ENCODE data around the gene BCL7C. TPM values are rescaled to one million over a fixed set of nuclear protein-coding genes. Genes with fewer than 3 reads are reported as not detected.

BCL7C gene
- total RNA-seq, 1 experiment from 2014 or later, result 44.9 TPM

- ChIA-PET RAD21 (ENCODE audit: low non-redundant PET in 1 of 2, low total read pairs in 2 of 2, uncharacterized antibody in 2 of 2, unreplicated experiment in 2 of 2) (no interaction called here), CTCF (no interaction called here), POLR2A (no interaction called here)
- peaks cover 0 to 14% of the 10 kb centered on the region in 2 experiments; a peak in 1 of 4 replicates for H3K4me1 ChIP-seq (ENCODE audit: control insufficient read depth in 1 of 2, insufficient read depth in 2 of 2, low read length in 2 of 2)
- no peak overlapping the region for H3K9ac ChIP-seq (ENCODE audit: low read length)
- DNase-seq (ENCODE audit: low read depth, low spot score), result no peak
- H3K27ac ChIP-seq (ENCODE audit: low read depth, low read length), result no peak overlapping the region
- no peaks in the 10 kb centered on the region for H3K27me3 ChIP-seq (ENCODE audit: insufficient read depth, low read length)
- no peaks in the 10 kb centered on the region for H3K36me3 ChIP-seq (ENCODE audit: control insufficient read depth in 1 of 2, insufficient read depth in 2 of 2, low read length in 2 of 2)
- ATAC-seq, result no peak
- H3K4me2 ChIP-seq (ENCODE audit: low read length), result no peak overlapping the region
- H4K20me1 ChIP-seq (ENCODE audit: insufficient read depth), result no peaks in the 10 kb centered on the region
- no peaks in the 10 kb centered on the region for H3K9me3 ChIP-seq (ENCODE audit: control insufficient read depth in 1 of 2, insufficient read depth in 1 of 2, low read depth in 1 of 2, low read length in 2 of 2)
- H3K4me3 ChIP-seq (replicated peaks in 1 of 2; ENCODE audit: low read depth in 1 of 2, low read length in 2 of 2), result no peak overlapping the region
- no TSS peak for BruUV-seq (replicated peaks)
- TF ChIP-seq ATF3 (IDR thresholded peaks at IDR 0.05) (no peak), CBX3 (IDR thresholded peaks at IDR 0.05; ENCODE audit: low read depth) (no peak), CEBPB (IDR thresholded peaks at IDR 0.05; ENCODE audit: low read depth) (no peak), ELF1 (IDR thresholded peaks at IDR 0.05; ENCODE audit: borderline replicate concordance, low read depth) (no peak)
- TF ChIP-seq, protein P1, sequence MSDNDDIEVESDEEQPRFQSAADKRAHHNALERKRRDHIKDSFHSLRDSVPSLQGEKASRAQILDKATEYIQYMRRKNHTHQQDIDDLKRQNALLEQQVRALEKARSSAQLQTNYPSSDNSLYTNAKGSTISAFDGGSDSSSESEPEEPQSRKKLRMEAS (IDR thresholded peaks at IDR 0.05), result no peak
- no peaks in the 10 kb centered on the region for H3K9me2 ChIP-seq (ENCODE audit: insufficient read depth)
- no peaks in the 10 kb centered on the region for H3K79me2 ChIP-seq (ENCODE audit: insufficient read depth, low read length)
- H2AFZ ChIP-seq (ENCODE audit: low read depth, low read length, poor library complexity, severe bottlenecking), result no peak overlapping the region
- intact Hi-C loops (cut with micrococcal nuclease), result loop anchor here (5.0 kb wide), 1 partner anchor 59 kb away; no protein-coding TSS in a partner anchor
These were observed 50.9 kb downstream of the BCL7C start for GRCh38 chr16:30842971-30843370.

DNA sequence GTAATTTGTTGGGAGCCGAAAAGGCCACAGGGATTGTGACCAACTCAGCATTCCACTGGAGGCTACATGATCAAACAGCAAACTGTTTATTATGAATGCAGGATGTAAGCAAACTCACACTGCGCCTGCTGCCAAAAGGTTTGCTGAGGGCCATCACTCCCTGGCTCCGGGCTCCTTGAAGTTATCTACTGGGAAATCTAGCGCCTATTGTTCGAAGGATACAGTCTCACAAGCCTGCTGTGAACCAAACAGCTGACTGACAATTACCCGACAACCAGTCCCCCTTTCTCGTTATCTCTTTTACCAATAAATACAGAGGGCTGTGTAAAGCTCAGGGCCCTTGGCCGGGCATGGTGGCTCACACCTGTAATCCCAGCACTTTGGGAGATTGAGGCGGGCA, 52.5 kb downstream of the BCL7C start:
- Histone ChIP-seq H2AFZ (ENCODE audit: low read depth, low read length, poor library complexity, severe bottlenecking) (no peak overlapping the region), H3K79me2 (ENCODE audit: insufficient read depth, low read length) (no peaks in the 10 kb centered on the region), H3K9me3 (ENCODE audit: control insufficient read depth in 1 of 2, insufficient read depth in 1 of 2, low read depth in 1 of 2, low read length in 2 of 2) (no peaks in the 10 kb centered on the region), H3K27ac (ENCODE audit: low read depth, low read length) (no peak overlapping the region), H3K36me3 (ENCODE audit: control insufficient read depth in 1 of 2, insufficient read depth in 2 of 2, low read length in 2 of 2) (no peaks in the 10 kb centered on the region), H3K4me2 (ENCODE audit: low read length) (no peak overlapping the region), H3K9ac (ENCODE audit: low read length) (no peak overlapping the region), H3K4me1 (ENCODE audit: control insufficient read depth in 1 of 2, insufficient read depth in 2 of 2, low read length in 2 of 2) (peaks cover 0 to 14% of the 10 kb centered on the region in 2 experiments; a peak in 1 of 4 replicates), H3K27me3 (ENCODE audit: insufficient read depth, low read length) (no peaks in the 10 kb centered on the region), H4K20me1 (ENCODE audit: insufficient read depth) (no peaks in the 10 kb centered on the region), H3K9me2 (ENCODE audit: insufficient read depth) (no peaks in the 10 kb centered on the region), H3K4me3 (replicated peaks in 1 of 2; ENCODE audit: low read depth in 1 of 2, low read length in 2 of 2) (no peak overlapping the region)
- intact Hi-C loops (cut with micrococcal nuclease), result loop anchor here (5.0 kb wide), 1 partner anchor 61 kb away; no protein-coding TSS in a partner anchor
- DNase-seq (ENCODE audit: low read depth, low spot score) (no peak), ATAC-seq (no peak)
- ChIA-PET CTCF (no interaction called here), RAD21 (ENCODE audit: low non-redundant PET in 1 of 2, low total read pairs in 2 of 2, uncharacterized antibody in 2 of 2, unreplicated experiment in 2 of 2) (interaction anchor here in 1 of 2 experiments (0.6 kb wide), 1 partner anchor 220 kb away, joined by 6 read pairs; no protein-coding TSS in a partner anchor), POLR2A (no interaction called here)
- no TSS peak for BruUV-seq (replicated peaks)
- TF ChIP-seq EGR1 (IDR thresholded peaks at IDR 0.05; ENCODE audit: low read depth), result no peak
- TF ChIP-seq ATF3 (IDR thresholded peaks at IDR 0.05), result no peak
- TF ChIP-seq POLR2A (IDR thresholded peaks at IDR 0.05; ENCODE audit: borderline replicate concordance, extremely low read depth, insufficient read depth, insufficient read length), result no peak
- TF ChIP-seq EZH2 (IDR thresholded peaks at IDR 0.05), result no peak
- no peak for TF ChIP-seq POLR2AphosphoS5 (IDR thresholded peaks at IDR 0.05; ENCODE audit: low read depth, low read length)

All from HCT116 (cell line).